ENCODE data around the gene TMPRSS3.

DNA sequence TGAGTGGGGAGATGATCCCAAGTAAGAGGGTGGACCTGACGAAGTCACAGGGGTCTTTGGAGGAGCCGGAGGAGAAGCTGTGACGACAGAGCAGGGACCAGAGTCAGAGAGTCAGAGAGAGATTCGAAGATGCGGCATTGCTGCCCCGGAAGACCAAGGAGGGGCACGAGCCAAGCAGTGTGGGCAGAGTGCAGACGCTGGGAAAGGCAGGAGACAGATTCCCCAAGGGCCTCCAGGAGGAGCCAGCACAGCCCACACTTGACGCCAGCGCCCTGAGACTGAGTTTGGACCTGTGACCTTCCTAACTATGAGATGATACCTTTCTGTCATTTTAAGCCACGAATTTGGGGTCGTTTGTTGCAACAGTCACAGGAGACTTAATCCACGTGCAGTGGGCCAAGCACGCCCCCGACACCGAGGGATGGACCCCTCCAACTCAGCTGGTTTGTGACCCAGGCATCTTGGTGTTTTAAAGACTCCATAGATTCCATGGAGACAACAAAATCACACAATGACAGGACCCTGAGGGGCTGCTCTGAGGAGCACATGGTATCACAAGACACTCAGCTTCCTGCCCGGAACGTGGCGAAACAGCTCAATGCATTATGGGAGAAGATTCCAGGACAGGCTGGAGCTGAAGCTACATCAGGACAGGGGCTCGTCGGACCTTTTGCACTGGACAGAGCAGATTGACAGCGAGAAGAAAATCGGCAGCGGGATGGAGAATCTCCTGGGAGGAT lies 18.5 kb downstream of the TMPRSS3 start:
- no peak for TF ChIP-seq YY1 (IDR thresholded peaks at IDR 0.05; ENCODE audit: insufficient read depth, insufficient read length)
- no peak for TF ChIP-seq ZNF274 (IDR thresholded peaks at IDR 0.05; ENCODE audit: low read depth, low read length)

Measured in NT2/D1 (cell line).